ENCODE results near the gene SUGCT.

DNA sequence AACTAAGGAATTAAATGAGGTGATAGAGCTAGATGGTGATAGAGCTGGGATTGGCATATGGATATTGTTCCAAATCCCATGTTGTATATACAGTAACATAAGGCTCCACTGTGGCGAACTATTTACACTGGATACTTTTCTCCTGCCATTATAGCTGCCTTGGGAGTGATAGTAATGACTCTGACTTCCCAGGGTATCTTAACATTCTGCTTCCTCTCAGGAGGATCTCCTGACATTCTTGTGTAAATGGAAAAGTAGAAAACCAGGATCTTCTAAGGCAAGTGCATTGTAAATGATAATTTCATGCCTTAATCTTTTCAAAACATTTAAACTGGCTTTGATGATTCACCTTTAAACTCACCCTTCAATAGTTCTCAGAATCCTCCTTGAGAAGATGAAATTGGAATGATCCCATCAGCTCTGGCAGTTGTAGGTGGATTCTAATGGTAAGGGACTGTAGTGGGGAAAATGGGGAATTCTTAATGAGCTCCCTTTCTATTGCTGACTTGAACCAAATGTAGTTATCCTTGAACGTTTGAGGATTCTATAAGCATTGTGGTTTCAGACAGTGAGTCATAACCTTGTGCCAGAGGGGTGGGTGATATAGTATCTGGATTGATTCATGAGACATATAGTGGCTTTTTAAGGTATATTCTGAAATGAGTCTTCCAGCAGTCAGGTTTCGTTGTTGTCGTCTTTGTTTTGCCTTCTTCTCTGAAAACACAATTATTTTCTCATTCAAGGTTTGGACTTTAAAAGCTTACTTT lies 450.0 kb downstream of the SUGCT start:
- TF ChIP-seq, protein P1, sequence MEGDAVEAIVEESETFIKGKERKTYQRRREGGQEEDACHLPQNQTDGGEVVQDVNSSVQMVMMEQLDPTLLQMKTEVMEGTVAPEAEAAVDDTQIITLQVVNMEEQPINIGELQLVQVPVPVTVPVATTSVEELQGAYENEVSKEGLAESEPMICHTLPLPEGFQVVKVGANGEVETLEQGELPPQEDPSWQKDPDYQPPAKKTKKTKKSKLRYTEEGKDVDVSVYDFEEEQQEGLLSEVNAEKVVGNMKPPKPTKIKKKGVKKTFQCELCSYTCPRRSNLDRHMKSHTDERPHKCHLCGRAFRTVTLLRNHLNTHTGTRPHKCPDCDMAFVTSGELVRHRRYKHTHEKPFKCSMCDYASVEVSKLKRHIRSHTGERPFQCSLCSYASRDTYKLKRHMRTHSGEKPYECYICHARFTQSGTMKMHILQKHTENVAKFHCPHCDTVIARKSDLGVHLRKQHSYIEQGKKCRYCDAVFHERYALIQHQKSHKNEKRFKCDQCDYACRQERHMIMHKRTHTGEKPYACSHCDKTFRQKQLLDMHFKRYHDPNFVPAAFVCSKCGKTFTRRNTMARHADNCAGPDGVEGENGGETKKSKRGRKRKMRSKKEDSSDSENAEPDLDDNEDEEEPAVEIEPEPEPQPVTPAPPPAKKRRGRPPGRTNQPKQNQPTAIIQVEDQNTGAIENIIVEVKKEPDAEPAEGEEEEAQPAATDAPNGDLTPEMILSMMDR (conservative IDR thresholded peaks at IDR 0.05; ENCODE audit: low read length), result no peak
- no peak for TF ChIP-seq EZH2phosphoT487 (IDR thresholded peaks at IDR 0.05; ENCODE audit: borderline replicate concordance)
